Measurements from ENCODE around the gene MRGPRF. TPM values are rescaled to one million over a fixed set of nuclear protein-coding genes. Genes with fewer than 3 reads are reported as not detected.
"Not testable (repeated sequence)": the region's sequence is repeated elsewhere in the genome, so short reads cannot be mapped to it uniquely, and the experiment has no call there.

MRGPRF gene
- polyA plus RNA-seq, 1 experiment = 24.4 TPM

GRCh38 chr11:69000391-69000790 is 12.7 kb downstream of the MRGPRF start:
- H3K27me3 ChIP-seq (ENCODE audit: control insufficient read depth, insufficient read depth, low read length) = no peaks in the 10 kb centered on the region
- no peak for DNase-seq (ENCODE audit: low read depth)
- ChIA-PET CTCF (interaction anchor here (0.8 to 3.4 kb wide), 9 partner anchors 8 to 192 kb away, joined by 3 to 31 read pairs (median 4); partner anchors contain the start of gene MRGPRF), POLR2A (no interaction called here)
- H3K36me3 ChIP-seq (ENCODE audit: control insufficient read depth, insufficient read depth, low read length) = peaks cover 18% of the 10 kb centered on the region
- H3K4me3 ChIP-seq (ENCODE audit: low read depth, low read length) = no peak overlapping the region
- no peak for TF ChIP-seq CTCF (IDR thresholded peaks at IDR 0.05; ENCODE audit: insufficient read depth, low read depth, low read length)

DNA sequence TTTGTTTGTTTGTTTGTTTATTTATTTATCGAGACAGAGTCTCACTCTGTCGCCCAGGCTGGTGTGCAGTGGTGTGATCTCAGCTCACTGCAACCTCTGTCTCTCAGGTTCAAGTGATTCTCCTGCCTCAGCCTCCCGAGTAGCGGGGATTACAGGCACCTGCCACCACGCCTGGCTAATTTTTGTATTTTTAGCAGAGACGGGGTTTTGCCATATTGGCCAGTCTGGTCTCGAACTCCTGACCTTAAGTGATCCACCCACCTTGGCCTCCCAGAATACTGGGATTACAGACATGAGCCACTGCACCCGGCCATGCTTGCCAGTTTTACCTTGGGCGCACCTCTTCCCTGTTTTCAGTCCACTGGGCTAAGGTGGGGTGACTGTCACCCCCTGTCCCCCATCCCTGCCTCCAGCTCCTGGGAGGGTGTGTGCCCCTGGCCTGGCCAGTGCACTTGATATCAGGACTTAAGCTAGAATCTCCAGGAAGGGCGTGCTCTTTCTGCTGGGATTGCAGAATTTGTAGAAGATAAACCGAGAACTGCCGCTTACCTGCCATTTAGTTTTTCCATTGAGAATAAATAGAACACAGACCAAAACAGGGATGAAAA is 13.2 kb downstream of the MRGPRF start:
- POLR2A ChIA-PET; H3K27me3 ChIP-seq (ENCODE audit: control insufficient read depth, insufficient read depth, low read length); H3K4me3 ChIP-seq (ENCODE audit: low read depth, low read length); DNase-seq (ENCODE audit: low read depth): not testable (repeated sequence)
- peaks cover 13% of the 10 kb centered on the region for H3K36me3 ChIP-seq (ENCODE audit: control insufficient read depth, insufficient read depth, low read length)
- CTCF ChIA-PET = interaction anchor here (0.9 to 3.4 kb wide), 5 partner anchors 12 to 89 kb away, joined by 3 to 31 read pairs (median 5); partner anchors contain the start of gene MRGPRF

GRCh38 chr11:68999093-68999747 is 13.8 kb downstream of the MRGPRF start:
- H3K36me3 ChIP-seq (ENCODE audit: control insufficient read depth, insufficient read depth, low read length) = peaks cover 8% of the 10 kb centered on the region
- DNase-seq (ENCODE audit: low read depth) = no peak

GRCh38 chr11:68998390-68998911 is 14.6 kb downstream of the MRGPRF start:
- ChIA-PET POLR2A (no interaction called here), CTCF (interaction anchor here (0.9 kb wide), 1 partner anchor 9 kb away, joined by 3 read pairs; no protein-coding TSS in a partner anchor)
- Histone ChIP-seq H3K4me3 (ENCODE audit: low read depth, low read length) (no peak overlapping the region), H3K36me3 (ENCODE audit: control insufficient read depth, insufficient read depth, low read length) (peaks cover 1% of the 10 kb centered on the region; the same call in 1 of the 2 replicates), H3K27me3 (ENCODE audit: control insufficient read depth, insufficient read depth, low read length) (no peaks in the 10 kb centered on the region)
- TF ChIP-seq CTCF (IDR thresholded peaks at IDR 0.05; ENCODE audit: insufficient read depth, low read depth, low read length) = no peak
- no peak for DNase-seq (ENCODE audit: low read depth)

More at GRCh38 chr11:68999093-68999747, 13.8 kb downstream of the MRGPRF start:
- Histone ChIP-seq H3K4me3 (ENCODE audit: low read depth, low read length) (no peak overlapping the region), H3K27me3 (ENCODE audit: control insufficient read depth, insufficient read depth, low read length) (no peaks in the 10 kb centered on the region)
- ChIA-PET POLR2A (no interaction called here), CTCF (interaction anchor here (0.9 kb wide), 2 partner anchors 10 to 22 kb away, joined by 3 read pairs; no protein-coding TSS in a partner anchor)
- no peak for TF ChIP-seq CTCF (IDR thresholded peaks at IDR 0.05; ENCODE audit: insufficient read depth, low read depth, low read length)

- Histone ChIP-seq H3K36me3 (ENCODE audit: control insufficient read depth, insufficient read depth, low read length) (peaks cover 1% of the 10 kb centered on the region; the same call in 1 of the 2 replicates), H3K4me3 (ENCODE audit: low read depth, low read length) (no peak overlapping the region), H3K27me3 (ENCODE audit: control insufficient read depth, insufficient read depth, low read length) (no peaks in the 10 kb centered on the region)
- POLR2A ChIA-PET = no interaction called here
- CTCF ChIA-PET = interaction anchor here (0.7 to 0.9 kb wide), 2 partner anchors 8 to 9 kb away, joined by 3 read pairs; no protein-coding TSS in a partner anchor
- no peak for DNase-seq (ENCODE audit: low read depth)
- TF ChIP-seq CTCF (IDR thresholded peaks at IDR 0.05; ENCODE audit: insufficient read depth, low read depth, low read length) = no peak
Measured at GRCh38 chr11:68997995-68998348, 15.1 kb downstream of the MRGPRF start.

Data from BJ (cell line).